GM11168 (cell line): Measurements from ENCODE around the gene SSRP1.

ENCODE experiments used
- in situ Hi-C: fragments of 300-500 bp; cut with MboI; formaldehyde crosslinking; loops from one replicate; pipeline ENCODE4 v1.12.0; 2022; ENCODE audit warnings: low sequenced_read_pairs; ENCODE audit not compliant: unreplicated experiment

Gene SSRP1

DNA sequence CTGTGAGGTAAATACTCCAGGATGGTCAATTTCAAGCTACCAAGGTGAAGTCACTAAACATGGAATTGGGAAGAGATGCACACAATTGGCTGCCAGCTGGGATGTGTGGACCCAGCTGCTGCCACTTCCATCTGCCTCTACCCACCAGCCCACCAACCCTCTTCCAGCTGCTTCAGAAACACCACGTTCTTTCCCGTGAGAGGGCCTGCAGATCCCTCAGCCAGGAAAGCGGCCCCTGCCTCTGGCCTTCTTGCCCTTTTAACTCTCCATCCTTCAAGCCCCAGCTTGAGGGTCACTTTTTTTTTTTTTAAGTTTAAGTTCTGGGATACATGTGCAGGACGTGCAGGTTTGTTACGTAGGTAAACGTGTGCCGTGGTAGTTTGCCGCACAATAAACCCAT lies 25.3 kb upstream of the SSRP1 start:
- in situ Hi-C loops: no loop called here

DNA sequence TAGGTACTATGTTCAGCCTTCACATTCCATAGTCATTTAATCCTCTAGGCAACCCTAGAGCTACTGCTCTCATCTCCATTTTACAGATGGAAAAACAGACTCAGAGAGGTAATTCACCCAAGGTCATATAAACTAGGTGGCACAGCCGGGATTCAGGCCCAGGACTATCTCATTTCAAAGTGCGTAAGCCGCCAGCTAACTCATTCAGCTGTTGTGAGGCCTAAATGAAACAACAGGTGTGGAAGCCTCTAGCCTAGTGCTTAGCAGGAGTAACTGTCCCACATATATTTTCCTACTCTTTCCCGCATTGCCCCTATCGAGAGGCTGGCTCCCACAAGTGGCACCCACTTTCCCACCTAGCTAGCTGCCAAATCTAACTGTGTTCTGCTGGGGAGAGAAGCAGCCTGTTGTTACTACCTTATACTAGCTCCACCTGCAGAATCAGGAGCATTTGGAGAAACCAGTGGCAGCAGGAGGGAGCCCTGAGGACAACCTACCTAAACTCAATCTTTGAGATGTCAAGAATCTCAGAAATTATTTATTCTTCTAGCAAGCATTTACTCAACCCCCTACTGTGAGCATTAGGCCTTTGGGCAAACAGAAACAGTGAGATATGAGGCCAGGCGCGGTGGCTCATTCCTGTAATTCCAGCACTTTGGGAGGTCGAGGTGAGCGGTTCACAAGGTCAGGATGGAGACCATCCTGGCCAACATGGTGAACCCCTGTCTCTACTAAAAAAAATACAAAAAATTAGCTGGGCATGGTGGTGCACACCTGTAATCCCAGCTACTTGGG lies 24.4 kb upstream of the SSRP1 start:
- in situ Hi-C loops: no loop called here

DNA sequence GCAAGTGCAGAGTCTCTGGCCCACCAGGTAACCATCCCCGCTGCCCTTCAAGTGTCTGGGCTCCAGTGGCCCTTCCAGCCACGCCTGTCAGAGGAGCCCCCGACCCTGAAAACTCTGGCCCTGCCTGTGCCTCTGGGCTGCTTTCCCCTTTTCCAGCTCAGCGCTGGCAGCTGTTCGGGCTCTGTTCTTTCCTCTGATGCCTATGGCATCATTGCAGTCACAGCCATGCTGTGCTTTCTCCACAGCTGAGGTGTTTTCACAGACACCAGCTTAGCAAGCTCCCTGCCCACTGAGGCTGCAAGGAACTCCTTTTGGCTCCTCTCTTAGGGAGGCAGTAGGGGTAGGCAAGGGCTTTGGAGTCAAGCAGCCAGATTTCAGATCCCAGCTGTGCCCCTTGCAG lies 23.7 kb upstream of the SSRP1 start:
- in situ Hi-C loops: no loop called here

DNA sequence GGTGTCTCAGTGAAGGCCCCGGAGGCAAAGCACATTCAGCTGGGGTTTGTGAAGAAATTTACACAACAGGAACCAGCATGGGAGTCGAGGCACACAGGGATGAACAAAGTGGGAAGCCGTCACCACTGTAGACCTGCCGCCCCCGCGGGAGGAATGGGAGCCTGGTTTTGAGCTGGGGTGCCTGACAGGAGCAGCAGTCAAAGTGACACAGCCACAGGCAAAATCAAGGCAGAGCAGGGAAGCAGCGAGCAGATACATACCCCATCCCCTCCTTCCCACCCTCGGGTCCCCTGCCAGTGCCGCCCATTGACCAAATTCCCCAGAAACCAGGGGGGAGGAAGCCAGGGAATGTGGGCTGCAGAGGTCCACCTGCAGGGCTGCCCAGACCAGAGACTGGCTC lies 23.3 kb upstream of the SSRP1 start:
- in situ Hi-C loops: no loop called here

DNA sequence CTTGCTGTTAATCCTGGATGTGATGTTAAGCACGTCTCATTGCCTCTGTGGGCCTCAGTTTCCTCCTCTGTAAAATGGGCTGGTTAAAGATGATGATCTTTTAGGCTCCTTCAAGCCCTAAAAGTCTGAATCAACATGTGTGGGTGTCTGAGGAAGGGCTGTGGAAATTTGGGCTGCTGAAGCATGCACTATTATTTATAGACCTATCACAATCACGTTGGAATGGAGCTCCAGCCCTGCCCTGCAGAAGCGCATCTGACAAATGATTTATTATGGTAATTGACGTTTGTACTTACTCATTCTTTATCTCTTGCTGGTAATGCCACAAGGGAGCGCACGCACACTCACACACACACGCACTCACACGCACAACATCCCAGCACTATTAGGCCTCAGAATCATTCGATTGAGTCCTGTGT lies 22.9 kb upstream of the SSRP1 start:
- in situ Hi-C loops: no loop called here

DNA sequence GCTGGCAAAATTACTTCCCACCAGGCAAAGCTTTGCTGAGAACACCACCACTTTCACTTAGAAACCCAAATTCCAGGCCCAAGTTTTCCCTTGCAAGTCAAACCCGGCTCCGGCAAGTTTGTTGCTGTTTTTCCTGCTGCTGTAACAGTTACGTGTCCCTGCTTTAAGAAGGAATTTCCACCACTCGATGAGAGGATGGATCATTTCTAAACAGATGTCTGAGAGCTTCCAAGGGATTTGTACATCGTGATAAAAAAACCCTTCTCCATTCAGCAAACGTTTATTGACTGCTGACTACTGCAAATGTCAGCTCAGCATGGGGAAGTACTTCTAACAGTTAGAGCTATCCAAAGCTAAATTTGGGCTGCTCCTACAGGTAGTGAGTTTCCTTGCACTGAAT lies 22.2 kb upstream of the SSRP1 start:
- in situ Hi-C loops: no loop called here

DNA sequence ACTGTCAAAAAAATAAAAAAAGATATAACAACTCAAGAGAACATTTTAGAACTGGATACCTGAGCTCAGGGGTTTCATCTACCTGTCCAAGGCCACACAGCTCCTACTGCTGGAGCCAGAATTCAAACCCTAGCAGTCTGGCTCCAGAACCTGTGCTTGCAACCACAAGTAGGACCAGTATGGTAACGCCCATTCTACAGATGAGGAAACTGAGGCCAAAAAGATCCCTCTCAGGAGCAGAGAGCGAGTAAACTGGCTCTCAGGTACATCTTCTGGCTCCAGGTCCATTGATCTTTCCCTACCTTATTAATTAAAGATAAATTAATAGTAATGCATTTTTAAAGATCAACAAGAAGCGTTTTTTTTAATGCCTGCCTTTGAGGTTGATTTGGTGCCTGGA lies 21.6 kb upstream of the SSRP1 start:
- in situ Hi-C loops: no loop called here

DNA sequence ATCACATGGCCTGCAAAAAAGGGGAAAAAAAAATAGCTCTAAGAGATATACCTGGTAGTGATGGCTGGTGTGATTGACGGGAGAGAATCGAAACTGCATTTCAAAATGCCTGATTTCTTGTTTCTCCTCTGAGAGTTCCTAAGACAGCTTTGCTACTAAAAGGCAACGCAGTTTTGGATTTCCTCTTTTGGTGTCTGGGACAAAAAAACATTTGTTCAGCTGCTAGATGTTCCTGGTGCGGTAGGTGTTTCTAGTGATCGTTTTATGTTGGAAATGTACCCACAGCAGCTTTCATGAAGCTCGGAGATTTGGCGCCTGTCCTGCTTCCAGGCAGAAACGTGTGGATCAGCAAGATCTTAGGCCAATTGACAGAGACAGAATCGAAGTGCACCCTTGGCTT lies 20.6 kb upstream of the SSRP1 start:
- in situ Hi-C loops: no loop called here

DNA sequence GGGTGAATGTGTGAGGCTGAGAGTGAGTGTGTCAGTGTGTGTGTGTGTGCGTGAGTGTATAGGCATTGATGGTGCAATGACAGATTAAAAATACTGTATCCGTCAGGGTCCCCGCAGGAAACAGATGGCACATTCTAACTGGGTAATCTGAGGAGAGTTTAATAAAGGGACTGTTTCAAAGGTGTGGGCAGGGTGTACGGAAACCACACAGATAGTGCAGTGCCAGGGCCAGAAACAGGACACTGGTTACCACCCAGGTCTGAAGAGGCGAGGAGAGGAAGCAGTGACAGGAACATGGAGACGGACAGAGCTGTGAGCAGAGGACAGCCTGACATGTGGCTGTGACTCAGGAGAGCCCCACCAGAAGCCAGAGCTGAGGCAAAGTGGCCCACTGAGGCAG lies 19.0 kb upstream of the SSRP1 start:
- in situ Hi-C loops: no loop called here

DNA sequence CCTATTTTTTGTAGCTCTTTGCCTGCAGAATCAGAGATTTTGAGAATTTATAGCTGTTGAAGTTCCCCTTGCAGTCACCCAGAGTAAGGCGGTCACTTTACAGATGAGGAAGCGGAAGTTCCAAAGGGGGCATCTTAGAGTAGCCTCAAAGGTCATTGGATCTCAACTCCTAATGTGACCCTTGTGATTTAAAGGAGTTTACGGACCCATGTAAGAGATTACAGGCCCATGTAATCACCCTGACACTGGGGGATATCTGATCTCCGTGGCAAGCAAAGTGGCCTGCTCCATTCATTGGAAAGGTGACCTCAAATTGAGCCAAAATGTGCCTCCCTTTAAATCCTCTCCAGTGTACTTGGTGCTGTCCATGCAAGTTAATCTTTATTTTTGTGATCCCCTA lies 18.2 kb upstream of the SSRP1 start:
- in situ Hi-C loops: no loop called here

DNA sequence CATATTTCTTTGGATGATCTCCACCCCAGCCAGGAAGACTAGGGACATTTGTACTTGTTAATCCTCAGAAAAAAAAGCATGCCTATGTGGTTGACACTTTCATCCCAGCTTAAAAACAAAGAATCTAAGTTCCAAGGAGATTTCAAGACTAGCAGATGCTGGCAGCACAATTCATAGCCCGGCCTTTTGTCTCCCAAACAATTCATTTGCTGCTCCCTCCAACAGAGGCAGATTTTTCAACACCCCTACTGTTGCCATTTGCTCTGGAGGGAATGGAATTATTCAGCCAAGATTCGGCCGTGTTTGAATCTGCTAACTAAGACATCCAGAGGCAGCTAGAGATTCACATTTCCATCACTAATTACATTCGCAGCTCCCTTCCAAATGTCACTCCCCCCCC lies 17.8 kb upstream of the SSRP1 start:
- in situ Hi-C loops: no loop called here

DNA sequence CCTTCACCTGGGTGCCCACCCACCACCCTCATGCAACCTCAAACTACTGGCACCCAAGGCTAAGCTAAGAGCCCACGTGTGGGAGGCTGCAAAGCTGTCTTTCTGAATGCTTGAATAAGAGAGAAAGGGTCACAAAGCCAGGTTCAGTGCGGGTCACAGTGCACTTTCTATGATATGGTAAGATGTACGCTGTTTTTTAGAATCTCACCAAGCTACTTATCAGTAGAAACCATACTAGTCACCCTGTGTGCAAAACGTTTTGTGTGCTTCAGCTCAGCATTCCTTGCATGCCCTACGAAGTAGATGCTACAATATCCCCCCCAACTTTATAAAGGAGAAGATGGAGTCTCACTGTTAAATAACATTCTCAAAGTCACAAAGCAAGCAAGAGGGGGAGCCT lies 17.3 kb upstream of the SSRP1 start:
- in situ Hi-C loops: no loop called here

DNA sequence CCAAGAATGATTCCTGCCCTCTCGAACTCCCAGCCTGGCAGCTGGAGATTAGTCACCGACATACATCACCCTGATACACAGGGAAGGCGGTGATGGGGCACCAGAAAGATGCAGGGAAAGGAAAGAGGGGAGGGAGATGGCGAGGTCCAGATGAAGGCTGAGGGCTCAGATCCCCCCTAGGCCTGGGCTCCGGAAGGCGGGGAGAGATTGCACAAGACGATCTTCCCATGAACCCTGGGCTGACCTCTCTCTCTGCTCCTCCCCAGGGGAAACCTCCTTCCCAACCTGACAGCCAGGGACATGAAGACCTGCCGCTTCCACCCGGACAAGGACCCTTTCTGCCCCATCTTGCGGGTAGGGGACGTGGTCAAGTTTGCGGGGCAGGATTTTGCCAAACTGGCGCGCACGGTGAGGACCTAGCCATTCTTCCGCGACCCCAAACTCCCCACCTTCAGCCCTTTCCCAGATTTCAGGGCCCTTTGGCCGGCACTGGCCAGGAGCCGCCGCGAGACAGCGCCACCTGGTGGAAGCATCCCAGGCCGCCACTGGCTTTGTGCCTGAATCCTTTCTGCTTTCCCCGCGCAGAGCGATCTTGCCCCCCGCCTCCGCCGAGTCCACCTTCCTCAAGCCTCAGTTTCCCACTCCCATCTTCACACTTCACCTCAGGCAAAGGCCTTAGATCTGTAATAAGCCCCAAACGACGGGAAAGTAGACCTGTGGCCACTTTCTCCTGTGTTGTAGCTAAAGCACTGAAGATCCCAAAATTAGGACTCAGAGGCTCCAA lies 14.0 kb upstream of the SSRP1 start:
- in situ Hi-C loops: no loop called here

DNA sequence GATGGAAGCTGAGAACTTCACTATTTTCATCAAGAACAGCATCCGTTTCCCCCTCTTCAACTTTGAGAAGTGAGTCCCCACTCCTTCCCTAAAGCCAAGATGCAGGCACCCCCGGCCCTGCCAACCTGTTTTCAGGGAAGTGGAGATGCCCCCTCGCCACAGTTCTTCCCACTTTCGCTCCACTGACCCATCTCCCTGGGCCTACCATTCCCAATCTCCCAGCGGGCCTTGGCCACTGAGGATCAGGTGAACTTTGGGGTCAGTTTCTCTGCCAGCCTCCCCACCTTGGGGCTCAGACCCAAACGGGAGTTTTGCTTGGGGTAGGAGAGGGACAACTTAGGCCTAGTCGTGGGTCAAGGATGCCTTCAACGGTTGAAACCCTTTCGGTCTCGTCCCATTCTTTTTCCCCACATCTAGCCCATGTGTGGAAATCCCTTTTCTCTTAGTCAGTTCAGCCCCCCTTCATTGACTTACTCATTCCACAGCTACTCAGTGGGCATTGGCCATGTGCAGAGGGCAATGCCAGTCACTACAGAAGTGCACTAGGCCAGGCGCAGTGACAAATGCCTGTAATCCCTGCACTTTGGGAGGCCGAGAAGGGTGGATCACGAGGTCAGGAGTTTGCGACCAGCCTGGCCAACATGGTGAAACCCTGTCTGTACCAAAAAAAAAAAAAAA lies 13.1 kb upstream of the SSRP1 start:
- in situ Hi-C loops: no loop called here

DNA sequence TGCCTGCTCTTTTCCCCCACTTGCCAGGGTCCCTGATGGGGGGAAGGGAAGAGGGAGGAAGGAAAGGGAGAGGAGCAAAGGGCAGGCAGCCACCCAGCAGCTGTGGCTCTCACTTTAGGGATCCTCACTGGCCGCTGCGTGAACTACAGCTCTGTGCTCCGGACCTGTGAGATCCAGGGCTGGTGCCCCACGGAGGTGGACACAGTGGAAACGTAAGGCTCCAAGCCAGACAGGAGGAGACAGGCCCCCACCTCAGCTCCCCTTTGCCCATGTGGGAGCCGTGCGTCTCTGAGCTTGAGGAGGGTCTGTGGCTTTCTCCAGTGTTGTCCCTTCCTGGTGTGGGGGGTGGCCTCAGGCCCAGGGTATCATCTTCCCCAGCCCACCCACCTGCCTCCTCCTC lies 12.4 kb upstream of the SSRP1 start:
- in situ Hi-C loops: no loop called here

DNA sequence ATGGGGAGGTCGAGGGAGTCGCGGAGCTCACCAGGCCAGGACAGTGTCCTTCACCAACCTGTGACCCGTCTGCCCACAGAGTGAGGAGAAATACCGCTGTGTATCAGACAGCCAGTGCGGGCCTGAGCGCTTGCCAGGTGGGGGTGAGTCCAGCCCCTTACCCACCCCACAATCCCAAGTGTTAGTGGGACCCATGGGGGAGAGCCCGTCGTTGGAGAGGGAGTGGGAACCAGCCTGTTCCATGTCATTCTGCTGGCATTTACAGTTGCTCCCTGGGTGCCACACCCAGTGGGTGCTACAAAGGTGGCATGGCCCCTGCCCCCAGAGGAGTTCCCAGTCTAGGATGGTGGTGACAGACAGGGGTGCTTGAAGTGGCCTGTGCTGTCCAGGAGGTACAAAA lies 11.6 kb upstream of the SSRP1 start:
- in situ Hi-C loops: no loop called here

DNA sequence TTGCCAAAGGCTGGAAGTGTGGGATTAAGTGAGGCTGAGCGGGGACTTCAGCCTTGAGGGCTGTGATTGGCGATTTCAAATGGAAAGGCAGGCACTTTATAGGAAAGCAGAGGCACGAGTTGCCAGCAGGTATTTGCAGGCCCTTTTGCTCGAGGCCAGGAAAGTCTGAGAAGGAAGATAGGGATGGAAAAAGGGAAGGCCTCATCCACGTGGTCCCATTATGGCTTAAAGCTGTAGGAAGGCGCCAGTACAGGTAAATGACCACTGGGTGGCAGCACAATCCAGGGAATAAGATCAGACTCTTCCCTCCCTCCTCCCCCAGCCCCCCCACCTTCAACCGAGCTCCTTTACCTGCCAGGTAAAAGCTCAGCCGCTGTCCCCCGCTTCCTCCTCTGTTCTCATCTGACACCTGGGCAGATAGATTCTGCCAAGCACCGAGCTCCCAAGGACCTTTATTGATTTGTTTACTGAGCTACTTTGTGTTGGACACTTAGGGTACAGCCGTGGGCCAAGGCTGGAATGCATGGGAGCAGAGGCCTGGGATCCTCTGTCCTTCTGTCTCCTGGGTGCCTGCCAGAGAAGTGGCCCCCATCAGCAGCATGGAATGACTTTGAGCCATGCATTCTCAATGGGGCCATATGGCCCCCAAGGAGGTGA lies 10.0 kb upstream of the SSRP1 start:
- in situ Hi-C loops: no loop called here

DNA sequence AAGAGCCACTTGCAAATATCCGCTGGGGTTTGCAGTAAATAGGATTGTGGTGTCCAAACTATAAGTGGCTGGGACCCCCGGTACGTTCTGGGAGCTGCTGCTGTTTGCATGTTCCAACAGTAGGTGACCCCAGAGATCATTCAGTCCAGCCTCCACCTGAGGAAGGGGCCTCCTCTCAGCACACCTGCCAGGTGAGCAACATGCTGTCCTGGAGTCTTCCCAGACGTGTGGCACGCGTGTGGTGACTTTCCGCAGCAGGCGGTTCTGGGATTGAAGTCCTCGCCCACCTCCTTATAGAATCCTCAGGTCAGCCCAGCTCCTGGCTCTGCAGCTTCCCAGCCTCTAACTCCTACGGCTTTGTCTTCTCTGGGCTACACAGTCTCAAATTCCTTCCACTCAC lies 9.1 kb upstream of the SSRP1 start:
- in situ Hi-C loops: no loop called here

DNA sequence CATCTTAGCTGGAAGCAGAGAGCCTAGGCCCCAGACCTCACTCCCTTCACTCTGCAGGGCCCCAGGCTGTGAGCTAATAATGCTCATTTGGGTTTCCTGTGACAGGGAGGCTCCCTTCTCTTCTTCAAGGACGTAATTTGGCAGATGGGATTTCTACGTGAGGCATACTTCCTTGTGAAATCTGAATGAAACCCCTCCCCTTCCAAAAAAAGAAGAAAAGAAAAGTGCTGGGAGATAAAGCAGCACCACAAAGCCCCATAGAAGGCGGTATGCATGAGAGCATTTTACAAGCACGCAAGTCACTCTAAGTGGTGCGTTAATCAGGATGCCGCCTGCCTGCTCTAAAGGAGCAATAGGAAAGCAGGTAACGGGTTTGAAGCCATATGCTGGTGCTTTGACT lies 8.1 kb upstream of the SSRP1 start:
- in situ Hi-C loops: no loop called here

DNA sequence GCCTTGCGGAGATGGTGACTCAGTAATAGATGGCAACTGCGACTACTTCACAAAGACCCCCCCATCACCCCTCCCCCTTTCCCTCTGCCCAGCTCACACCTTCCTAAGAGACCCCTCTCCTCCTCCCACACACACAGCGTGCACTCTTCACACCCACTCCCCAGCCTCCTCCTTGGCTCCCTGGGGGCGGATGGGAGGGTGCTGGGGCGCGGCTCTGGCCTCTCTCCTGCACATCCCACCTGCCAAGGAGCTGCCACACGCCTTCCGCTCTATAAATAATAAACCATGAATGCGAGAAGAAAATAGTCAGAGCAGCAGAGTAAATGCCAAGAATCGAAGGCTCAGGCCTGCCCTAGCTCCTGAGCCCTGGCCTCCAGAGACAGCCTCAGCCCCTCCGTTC lies 7.0 kb upstream of the SSRP1 start:
- in situ Hi-C loops: no loop called here

DNA sequence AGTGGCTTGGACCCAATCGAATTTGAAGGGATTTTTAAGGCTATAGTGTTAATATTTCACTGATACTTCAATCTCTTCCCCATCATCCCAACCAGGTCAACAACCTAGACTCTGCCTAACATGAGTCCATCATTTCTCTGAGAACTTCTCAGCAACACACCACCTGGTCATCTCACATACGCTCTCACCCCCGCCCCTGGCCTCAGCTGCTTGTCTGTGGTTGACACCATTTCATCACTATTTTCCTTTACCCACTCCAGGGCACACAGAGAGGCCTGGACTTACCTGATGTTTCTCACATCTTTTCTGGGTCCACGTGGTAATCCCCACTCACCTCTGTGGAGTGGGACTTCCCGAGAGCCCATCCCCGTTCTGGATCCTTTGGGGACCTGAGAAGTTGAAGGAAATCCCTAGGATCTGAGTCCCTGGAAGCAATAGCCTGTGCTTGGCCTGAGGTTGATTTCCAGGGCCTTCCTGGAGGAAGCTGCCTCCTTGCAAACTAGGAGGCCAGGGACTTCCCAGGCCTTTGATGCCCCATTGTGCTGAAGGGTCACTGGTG lies 5.6 kb upstream of the SSRP1 start:
- in situ Hi-C loops: no loop called here
